Liver (tissue), 9 donors: Measurements from ENCODE around the gene ZFP92. TPM values are rescaled to one million over a fixed set of nuclear protein-coding genes. Genes with fewer than 3 reads are reported as not detected.

Source experiments
- DNase-seq: peaks from one replicate; pipeline ENCODE4 v3.0.0-alpha.2; 2017; ENCODE audit warnings: low spot score
- H3K27ac ChIP-seq, 2 donors: one replicate each; pipeline ENCODE4 v1.7.0; 2013; ENCODE audit warnings: inconsistent platforms in 2 of 2, low read length in 2 of 2, control low read depth in 1 of 2, low read depth in 1 of 2, mild to moderate bottlenecking in 1 of 2
- H3K27me3 ChIP-seq, 4 donors: one replicate each; pipeline versions ENCODE4 v1.6.1 to v1.7.0; 2013; ENCODE audit warnings: low read length in 3 of 4, inconsistent platforms in 1 of 4, mild to moderate bottlenecking in 1 of 4, moderate library complexity in 1 of 4; ENCODE audit not compliant: control insufficient read depth in 4 of 4, insufficient read depth in 4 of 4
- H3K36me3 ChIP-seq, 4 donors: one replicate each; pipeline versions ENCODE4 v1.6.1 to v1.7.0; 2013; ENCODE audit warnings: low read length in 3 of 4, mild to moderate bottlenecking in 3 of 4, low read depth in 1 of 4, moderate library complexity in 1 of 4; ENCODE audit not compliant: control insufficient read depth in 4 of 4, insufficient read depth in 3 of 4
- H3K4me1 ChIP-seq, 4 donors: one replicate each; pipeline versions ENCODE4 v1.6.1 to v1.7.0; 2013; ENCODE audit warnings: low read length in 3 of 4, mild to moderate bottlenecking in 3 of 4, moderate library complexity in 1 of 4; ENCODE audit not compliant: control insufficient read depth in 4 of 4, insufficient read depth in 4 of 4
- H3K4me3 ChIP-seq, 3 donors: one replicate each; pipeline versions ENCODE4 v1.6.1 to v1.7.0; 2013; ENCODE audit warnings: low read length in 3 of 3, control low read depth in 1 of 3, low read depth in 1 of 3, mild to moderate bottlenecking in 1 of 3
- H3K9ac ChIP-seq, 2 donors: one replicate each; pipeline ENCODE4 v1.7.0; 2013; ENCODE audit warnings: low read length in 2 of 2, mild to moderate bottlenecking in 2 of 2, moderate library complexity in 2 of 2, control low read depth in 1 of 2, low read depth in 1 of 2
- H3K9me3 ChIP-seq, 4 donors: one replicate each; pipeline versions ENCODE4 v1.6.1 to v1.7.0; 2013; ENCODE audit warnings: low read length in 3 of 4; ENCODE audit not compliant: control insufficient read depth in 4 of 4
- ATF3 ChIP-seq: IDR thresholded peaks from 2 replicates; pipeline ENCODE4 v1.6.1; 2016; ENCODE audit warnings: antibody characterized with exemption
- EGR1 ChIP-seq, 2 donors: IDR thresholded peaks; 2 replicates each; pipeline ENCODE4 v1.6.1; 2016 to 2018; ENCODE audit warnings: antibody characterized with exemption in 2 of 2, low read depth in 2 of 2
- FOXA1 ChIP-seq: IDR thresholded peaks from 2 replicates; pipeline ENCODE4 v1.6.1; 2016; ENCODE audit warnings: antibody characterized with exemption
- FOXA2 ChIP-seq: IDR thresholded peaks from 2 replicates; pipeline ENCODE4 v1.6.1; 2016; ENCODE audit warnings: antibody characterized with exemption
- GABPA ChIP-seq, 2 donors: IDR thresholded peaks in 1 of 2; conservative IDR thresholded peaks in 1 of 2; 2 replicates each; pipeline ENCODE4 v1.6.1; 2016; ENCODE audit warnings: antibody characterized with exemption in 2 of 2, mild to moderate bottlenecking in 1 of 2, moderate library complexity in 1 of 2
- HNF4A ChIP-seq, 2 donors: conservative IDR thresholded peaks; 2 replicates each; pipeline ENCODE4 v1.6.1; 2016; ENCODE audit warnings: antibody characterized with exemption in 2 of 2, mild to moderate bottlenecking in 2 of 2
- HNF4G ChIP-seq: IDR thresholded peaks from 2 replicates; pipeline ENCODE4 v1.6.1; 2016; ENCODE audit warnings: antibody characterized with exemption
- JUND ChIP-seq, 2 donors: IDR thresholded peaks; 2 replicates each; pipeline ENCODE4 v1.6.1; 2016; ENCODE audit warnings: antibody characterized with exemption in 2 of 2
- NR2F2 ChIP-seq: IDR thresholded peaks from 2 replicates; pipeline ENCODE4 v1.6.1; 2016; ENCODE audit warnings: antibody characterized with exemption
- RAD21 ChIP-seq, 2 donors: IDR thresholded peaks; 2 replicates each; pipeline ENCODE4 v1.6.1; 2016; ENCODE audit warnings: antibody characterized with exemption in 2 of 2, mild to moderate bottlenecking in 2 of 2
- RXRA ChIP-seq, 2 donors: IDR thresholded peaks; 2 replicates each; pipeline ENCODE4 v1.6.1; 2017 to 2018; ENCODE audit warnings: antibody characterized with exemption in 2 of 2, mild to moderate bottlenecking in 1 of 2
- SP1 ChIP-seq: IDR thresholded peaks from 2 replicates; pipeline ENCODE4 v1.6.1; 2018; ENCODE audit warnings: antibody characterized with exemption, mild to moderate bottlenecking
- TAF1 ChIP-seq: conservative IDR thresholded peaks from 2 replicates; pipeline ENCODE4 v1.6.1; 2016; ENCODE audit warnings: antibody characterized with exemption, mild to moderate bottlenecking
- YY1 ChIP-seq: IDR thresholded peaks from 2 replicates; pipeline ENCODE4 v1.6.1; 2016; ENCODE audit warnings: antibody characterized with exemption, mild to moderate bottlenecking
- WGBS: extraction: QIAGEN DNeasy Blood & Tissue Kit; methylation state at CpG from one replicate; pipeline ENCODE4 v1.1.7; 2013; 5-methylcytosine and 5-hydroxymethylcytosine counted together
- polyA plus RNA-seq, 2 donors: library from polyadenylated mRNA; stranded (reverse) in 1 of 2; unstranded in 1 of 2; fragments of 200-250 nt in 1 of 2; fragments of >200 nt in 1 of 2; fragmentation: Nextera tagmentation in 1 of 2; extraction: Ambion mirVana in 1 of 2; gene quantifications; one replicate each; pipeline versions ENCODE4 v1.2.1 to v1.2.3, GENCODE V29; 2013 to 2015
- total RNA-seq, 2 donors: library from RNA; depleted of rRNA; stranded (reverse); fragments of >200 nt; gene quantifications; one replicate each; pipeline ENCODE4 v1.2.3, GENCODE V29; 2014
- TF ChIP-seq, protein P1 (sequence below): IDR thresholded peaks from 2 replicates; pipeline ENCODE4 v1.6.1; 2016; ENCODE audit warnings: antibody characterized with exemption
- TF ChIP-seq, protein P2 (sequence below): IDR thresholded peaks from 2 replicates; pipeline ENCODE4 v1.6.1; 2016; ENCODE audit warnings: antibody characterized with exemption
- TF ChIP-seq, protein P3 (sequence below): fragments of 150-350 bp; IDR thresholded peaks from 2 replicates; pipeline ENCODE4 v1.5.1; 2017; ENCODE audit warnings: improper control_type of control experiment, low read depth, low read length; ENCODE audit not compliant: missing input control
- TF ChIP-seq, protein P4 (sequence below): IDR thresholded peaks from 2 replicates; pipeline ENCODE4 v1.6.1; 2016; ENCODE audit warnings: antibody characterized with exemption, mild to moderate bottlenecking
- donor health status: healthy.
- donor health status: healthy.
- donor health status: healthy.
- donor health status: healthy.
- donor health status: healthy.

Gene ZFP92
- total and polyA plus RNA-seq, 4 donors = 0.24 to 1.3 (median 0.44) TPM

GRCh38 chrX:153375571-153375970 is 35.7 kb upstream of the ZFP92 start:
- no peak for TF ChIP-seq RAD21 (IDR thresholded peaks at IDR 0.05)
- TF ChIP-seq HNF4A (conservative IDR thresholded peaks at IDR 0.05) = no peak
- no peak for TF ChIP-seq TAF1
- no peak for TF ChIP-seq RXRA (IDR thresholded peaks at IDR 0.05)
- no peak for TF ChIP-seq YY1
- no peak for TF ChIP-seq JUND (IDR thresholded peaks at IDR 0.05)
- TF ChIP-seq GABPA (IDR thresholded peaks at IDR 0.05 in 1 of 2, conservative IDR thresholded peaks at IDR 0.05 in 1 of 2) = no peak
- TF ChIP-seq HNF4G = no peak

DNA sequence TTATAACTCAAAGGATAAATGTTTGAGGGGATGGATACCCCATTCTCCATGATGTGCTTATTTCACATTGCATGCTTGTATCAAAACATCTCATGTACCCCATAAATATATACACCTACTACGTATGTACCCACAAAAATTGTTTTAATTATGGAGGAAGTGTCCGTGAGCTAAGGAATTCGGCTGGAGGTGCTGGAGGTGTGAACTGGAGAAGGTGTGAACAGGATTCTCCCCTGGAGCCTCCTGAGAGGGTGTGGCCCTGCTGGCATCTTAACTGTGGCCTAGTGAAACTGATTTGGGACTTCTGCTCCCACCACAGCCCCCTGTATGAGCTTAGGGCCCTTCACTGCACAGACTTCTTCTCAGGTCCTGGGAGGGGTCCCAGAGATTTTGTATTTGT is 33.5 kb upstream of the ZFP92 start:
- no peaks in the 10 kb centered on the region for H3K27me3 ChIP-seq
- H3K27ac ChIP-seq = no peak overlapping the region
- H3K4me3 ChIP-seq = no peak overlapping the region
- no peak for DNase-seq
- WGBS = 88% methylated on average over 3 of the region's 3 CpGs
- H3K9ac ChIP-seq = no peak overlapping the region
- H3K4me1 ChIP-seq = peaks cover 0 to 6% (median 2%) of the 10 kb centered on the region in 4 donors
- no peaks in the 10 kb centered on the region for H3K36me3 ChIP-seq
- TF ChIP-seq JUND (IDR thresholded peaks at IDR 0.05) (no peak), FOXA2 (no peak), GABPA (IDR thresholded peaks at IDR 0.05 in 1 of 2, conservative IDR thresholded peaks at IDR 0.05 in 1 of 2) (no peak), HNF4G (no peak), SP1 (no peak), ATF3 (no peak), HNF4A (conservative IDR thresholded peaks at IDR 0.05) (no peak), FOXA1 (no peak), EGR1 (IDR thresholded peaks at IDR 0.05; ENCODE audit: low read depth in 2 of 2) (no peak), RAD21 (IDR thresholded peaks at IDR 0.05) (no peak), NR2F2 (no peak), TAF1 (no peak), RXRA (IDR thresholded peaks at IDR 0.05) (no peak)
- TF ChIP-seq, protein P1, sequence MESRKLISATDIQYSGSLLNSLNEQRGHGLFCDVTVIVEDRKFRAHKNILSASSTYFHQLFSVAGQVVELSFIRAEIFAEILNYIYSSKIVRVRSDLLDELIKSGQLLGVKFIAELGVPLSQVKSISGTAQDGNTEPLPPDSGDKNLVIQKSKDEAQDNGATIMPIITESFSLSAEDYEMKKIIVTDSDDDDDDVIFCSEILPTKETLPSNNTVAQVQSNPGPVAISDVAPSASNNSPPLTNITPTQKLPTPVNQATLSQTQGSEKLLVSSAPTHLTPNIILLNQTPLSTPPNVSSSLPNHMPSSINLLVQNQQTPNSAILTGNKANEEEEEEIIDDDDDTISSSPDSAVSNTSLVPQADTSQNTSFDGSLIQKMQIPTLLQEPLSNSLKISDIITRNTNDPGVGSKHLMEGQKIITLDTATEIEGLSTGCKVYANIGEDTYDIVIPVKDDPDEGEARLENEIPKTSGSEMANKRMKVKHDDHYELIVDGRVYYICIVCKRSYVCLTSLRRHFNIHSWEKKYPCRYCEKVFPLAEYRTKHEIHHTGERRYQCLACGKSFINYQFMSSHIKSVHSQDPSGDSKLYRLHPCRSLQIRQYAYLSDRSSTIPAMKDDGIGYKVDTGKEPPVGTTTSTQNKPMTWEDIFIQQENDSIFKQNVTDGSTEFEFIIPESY = no peak
- TF ChIP-seq, protein P2, sequence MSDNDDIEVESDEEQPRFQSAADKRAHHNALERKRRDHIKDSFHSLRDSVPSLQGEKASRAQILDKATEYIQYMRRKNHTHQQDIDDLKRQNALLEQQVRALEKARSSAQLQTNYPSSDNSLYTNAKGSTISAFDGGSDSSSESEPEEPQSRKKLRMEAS = no peak
- TF ChIP-seq, protein P3, sequence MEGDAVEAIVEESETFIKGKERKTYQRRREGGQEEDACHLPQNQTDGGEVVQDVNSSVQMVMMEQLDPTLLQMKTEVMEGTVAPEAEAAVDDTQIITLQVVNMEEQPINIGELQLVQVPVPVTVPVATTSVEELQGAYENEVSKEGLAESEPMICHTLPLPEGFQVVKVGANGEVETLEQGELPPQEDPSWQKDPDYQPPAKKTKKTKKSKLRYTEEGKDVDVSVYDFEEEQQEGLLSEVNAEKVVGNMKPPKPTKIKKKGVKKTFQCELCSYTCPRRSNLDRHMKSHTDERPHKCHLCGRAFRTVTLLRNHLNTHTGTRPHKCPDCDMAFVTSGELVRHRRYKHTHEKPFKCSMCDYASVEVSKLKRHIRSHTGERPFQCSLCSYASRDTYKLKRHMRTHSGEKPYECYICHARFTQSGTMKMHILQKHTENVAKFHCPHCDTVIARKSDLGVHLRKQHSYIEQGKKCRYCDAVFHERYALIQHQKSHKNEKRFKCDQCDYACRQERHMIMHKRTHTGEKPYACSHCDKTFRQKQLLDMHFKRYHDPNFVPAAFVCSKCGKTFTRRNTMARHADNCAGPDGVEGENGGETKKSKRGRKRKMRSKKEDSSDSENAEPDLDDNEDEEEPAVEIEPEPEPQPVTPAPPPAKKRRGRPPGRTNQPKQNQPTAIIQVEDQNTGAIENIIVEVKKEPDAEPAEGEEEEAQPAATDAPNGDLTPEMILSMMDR = no peak
- TF ChIP-seq, protein P4, sequence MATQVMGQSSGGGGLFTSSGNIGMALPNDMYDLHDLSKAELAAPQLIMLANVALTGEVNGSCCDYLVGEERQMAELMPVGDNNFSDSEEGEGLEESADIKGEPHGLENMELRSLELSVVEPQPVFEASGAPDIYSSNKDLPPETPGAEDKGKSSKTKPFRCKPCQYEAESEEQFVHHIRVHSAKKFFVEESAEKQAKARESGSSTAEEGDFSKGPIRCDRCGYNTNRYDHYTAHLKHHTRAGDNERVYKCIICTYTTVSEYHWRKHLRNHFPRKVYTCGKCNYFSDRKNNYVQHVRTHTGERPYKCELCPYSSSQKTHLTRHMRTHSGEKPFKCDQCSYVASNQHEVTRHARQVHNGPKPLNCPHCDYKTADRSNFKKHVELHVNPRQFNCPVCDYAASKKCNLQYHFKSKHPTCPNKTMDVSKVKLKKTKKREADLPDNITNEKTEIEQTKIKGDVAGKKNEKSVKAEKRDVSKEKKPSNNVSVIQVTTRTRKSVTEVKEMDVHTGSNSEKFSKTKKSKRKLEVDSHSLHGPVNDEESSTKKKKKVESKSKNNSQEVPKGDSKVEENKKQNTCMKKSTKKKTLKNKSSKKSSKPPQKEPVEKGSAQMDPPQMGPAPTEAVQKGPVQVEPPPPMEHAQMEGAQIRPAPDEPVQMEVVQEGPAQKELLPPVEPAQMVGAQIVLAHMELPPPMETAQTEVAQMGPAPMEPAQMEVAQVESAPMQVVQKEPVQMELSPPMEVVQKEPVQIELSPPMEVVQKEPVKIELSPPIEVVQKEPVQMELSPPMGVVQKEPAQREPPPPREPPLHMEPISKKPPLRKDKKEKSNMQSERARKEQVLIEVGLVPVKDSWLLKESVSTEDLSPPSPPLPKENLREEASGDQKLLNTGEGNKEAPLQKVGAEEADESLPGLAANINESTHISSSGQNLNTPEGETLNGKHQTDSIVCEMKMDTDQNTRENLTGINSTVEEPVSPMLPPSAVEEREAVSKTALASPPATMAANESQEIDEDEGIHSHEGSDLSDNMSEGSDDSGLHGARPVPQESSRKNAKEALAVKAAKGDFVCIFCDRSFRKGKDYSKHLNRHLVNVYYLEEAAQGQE = no peak
- H3K9me3 ChIP-seq = no peaks in the 10 kb centered on the region

More at GRCh38 chrX:153375571-153375970, 35.7 kb upstream of the ZFP92 start:
- Histone ChIP-seq H3K9ac (no peak overlapping the region), H3K36me3 (no peaks in the 10 kb centered on the region), H3K27ac (no peak overlapping the region), H3K4me1 (peaks cover 0 to 1% (median 0%) of the 10 kb centered on the region in 4 donors), H3K9me3 (no peaks in the 10 kb centered on the region), H3K27me3 (no peaks in the 10 kb centered on the region), H3K4me3 (no peak overlapping the region)
- WGBS = 61% methylated on average over 5 of the region's 5 CpGs
- no peak for DNase-seq
